PFSK-1 (cell line): ENCODE results near the gene IMMP1L.

ENCODE experiments used
- FOXP2 ChIP-seq: optimal IDR thresholded peaks from 2 replicates; pipeline ENCODE3; 2011; ENCODE audit warnings: borderline replicate concordance, control low read depth, inconsistent platforms; ENCODE audit not compliant: insufficient read depth; ENCODE audit errors: extremely low read length, extremely low read depth
- POLR2AphosphoS5 ChIP-seq: IDR thresholded peaks from 2 replicates; pipeline ENCODE4 v1.6.1; 2012; ENCODE audit warnings: low read depth, mild to moderate bottlenecking, control low read depth, low read length, moderate library complexity
- REST ChIP-seq, 2 experiments: IDR thresholded peaks; 2 replicates each; pipeline versions ENCODE4 v1.6.1 to v1.8.0; 2011 to 2012; ENCODE audit warnings: low read depth in 2 of 2, low read length in 2 of 2, control low read depth in 1 of 2, inconsistent platforms in 1 of 2, mild to moderate bottlenecking in 1 of 2, moderate library complexity in 1 of 2; ENCODE audit not compliant: insufficient read depth in 1 of 2
- SIN3A ChIP-seq: IDR thresholded peaks from 2 replicates; pipeline ENCODE4 v1.6.1; 2012; ENCODE audit warnings: mild to moderate bottlenecking, low read length, moderate library complexity, borderline replicate concordance; ENCODE audit not compliant: insufficient read depth
- TAF1 ChIP-seq: IDR thresholded peaks from 2 replicates; pipeline ENCODE4 v1.6.1; 2012; ENCODE audit warnings: low read length, control low read depth, borderline replicate concordance; ENCODE audit not compliant: insufficient read depth

Gene IMMP1L

GRCh38 chr11:31535479-31535878, 26.1 kb upstream of the IMMP1L start:
- TF ChIP-seq FOXP2 (no peak), REST (IDR thresholded peaks at IDR 0.05; ENCODE audit: insufficient read depth in 1 of 2, low read depth in 2 of 2, low read length in 2 of 2) (no peak), POLR2AphosphoS5 (no peak), TAF1 (no peak), SIN3A (no peak)

- TF ChIP-seq FOXP2 (no peak), REST (IDR thresholded peaks at IDR 0.05; ENCODE audit: insufficient read depth in 1 of 2, low read depth in 2 of 2, low read length in 2 of 2) (no peak), SIN3A (no peak), TAF1 (no peak), POLR2AphosphoS5 (no peak)
These were observed 21.9 kb upstream of the IMMP1L start for GRCh38 chr11:31531293-31531692.

GRCh38 chr11:31529701-31530100, 20.3 kb upstream of the IMMP1L start:
- TF ChIP-seq FOXP2 (no peak), SIN3A (no peak), POLR2AphosphoS5 (no peak), TAF1 (no peak), REST (IDR thresholded peaks at IDR 0.05; ENCODE audit: insufficient read depth in 1 of 2, low read depth in 2 of 2, low read length in 2 of 2) (no peak)

- TF ChIP-seq REST (IDR thresholded peaks at IDR 0.05; ENCODE audit: insufficient read depth in 1 of 2, low read depth in 2 of 2, low read length in 2 of 2) (no peak), FOXP2 (no peak), POLR2AphosphoS5 (no peak), SIN3A (no peak), TAF1 (no peak)
These were observed 19.8 kb upstream of the IMMP1L start for GRCh38 chr11:31529189-31529588.

GRCh38 chr11:31521497-31522150, 12.2 kb upstream of the IMMP1L start:
- no peak for TF ChIP-seq SIN3A
- TF ChIP-seq REST (IDR thresholded peaks at IDR 0.05; ENCODE audit: insufficient read depth in 1 of 2, low read depth in 2 of 2, low read length in 2 of 2), result no peak
- no peak for TF ChIP-seq FOXP2
- no peak for TF ChIP-seq TAF1
- TF ChIP-seq POLR2AphosphoS5, result no peak
